Motor neuron (in vitro differentiated cells): Measurements from ENCODE around the gene UNCX. TPM values are rescaled to one million over a fixed set of nuclear protein-coding genes. Genes with fewer than 3 reads are reported as not detected.
"Not testable (repeated sequence)": the region's sequence is repeated elsewhere in the genome, so short reads cannot be mapped to it uniquely, and the experiment has no call there.

ENCODE experiments used
- ATAC-seq, 8 experiments: fragments of 200-7000 bp; cut with Tn5 transposase; replicated peaks in 6 of 8; 2 replicates each; pipeline ENCODE4 v1.8.0; 2021; ENCODE audit warnings: mild to moderate bottlenecking in 8 of 8, moderate library complexity in 8 of 8
- H3K27ac ChIP-seq, 2 donors: fragments of 250-450 bp; sonication (Bioruptor Pico); 2 replicates each; pipeline ENCODE4 v1.9.0; 2021; ENCODE audit warnings: antibody characterized with exemption in 2 of 2, mild to moderate bottlenecking in 2 of 2, moderate library complexity in 1 of 2
- H3K4me1 ChIP-seq, 2 donors: fragments of 250-450 bp; sonication (Bioruptor Pico); replicated peaks in 1 of 2; 2 replicates each; pipeline ENCODE4 v1.6.1; 2021; ENCODE audit warnings: antibody characterized with exemption in 2 of 2, mild to moderate bottlenecking in 2 of 2, moderate library complexity in 1 of 2
- H3K4me3 ChIP-seq, 5 donors: fragments of 250-450 bp; sonication (Bioruptor Pico); 2 replicates each; pipeline ENCODE4 v1.9.0; 2021; ENCODE audit warnings: antibody characterized with exemption in 5 of 5, mild to moderate bottlenecking in 5 of 5, moderate library complexity in 4 of 5
- WGBS, 10 experiments: fragments of 450-650 bp; shearing (Covaris generic); methylation state at CpG; one replicate each; pipeline ENCODE4 v1.0.0; 2022; 5-methylcytosine and 5-hydroxymethylcytosine counted together
- in situ Hi-C, 9 experiments: fragments of 400-800 bp; cut with MboI; loops; one replicate each; pipeline ENCODE4 v1.15.0; 2021; ENCODE audit warnings: low sequenced_read_pairs in 9 of 9, low pct_unique_long_range_greater_than_20kb in 2 of 9; ENCODE audit not compliant: unreplicated experiment in 9 of 9
- total RNA-seq, 8 experiments: library from RNA; unstranded; fragments of 300-600 nt; gene quantifications; 2 replicates each; pipeline versions ENCODE4 v1.2.3 to v1.2.4, GENCODE V29; 2022

Gene UNCX
- total RNA-seq, 8 experiments from 2014 or later: 0.13 to 0.38 (median 0.18) TPM; not detected in 4

DNA sequence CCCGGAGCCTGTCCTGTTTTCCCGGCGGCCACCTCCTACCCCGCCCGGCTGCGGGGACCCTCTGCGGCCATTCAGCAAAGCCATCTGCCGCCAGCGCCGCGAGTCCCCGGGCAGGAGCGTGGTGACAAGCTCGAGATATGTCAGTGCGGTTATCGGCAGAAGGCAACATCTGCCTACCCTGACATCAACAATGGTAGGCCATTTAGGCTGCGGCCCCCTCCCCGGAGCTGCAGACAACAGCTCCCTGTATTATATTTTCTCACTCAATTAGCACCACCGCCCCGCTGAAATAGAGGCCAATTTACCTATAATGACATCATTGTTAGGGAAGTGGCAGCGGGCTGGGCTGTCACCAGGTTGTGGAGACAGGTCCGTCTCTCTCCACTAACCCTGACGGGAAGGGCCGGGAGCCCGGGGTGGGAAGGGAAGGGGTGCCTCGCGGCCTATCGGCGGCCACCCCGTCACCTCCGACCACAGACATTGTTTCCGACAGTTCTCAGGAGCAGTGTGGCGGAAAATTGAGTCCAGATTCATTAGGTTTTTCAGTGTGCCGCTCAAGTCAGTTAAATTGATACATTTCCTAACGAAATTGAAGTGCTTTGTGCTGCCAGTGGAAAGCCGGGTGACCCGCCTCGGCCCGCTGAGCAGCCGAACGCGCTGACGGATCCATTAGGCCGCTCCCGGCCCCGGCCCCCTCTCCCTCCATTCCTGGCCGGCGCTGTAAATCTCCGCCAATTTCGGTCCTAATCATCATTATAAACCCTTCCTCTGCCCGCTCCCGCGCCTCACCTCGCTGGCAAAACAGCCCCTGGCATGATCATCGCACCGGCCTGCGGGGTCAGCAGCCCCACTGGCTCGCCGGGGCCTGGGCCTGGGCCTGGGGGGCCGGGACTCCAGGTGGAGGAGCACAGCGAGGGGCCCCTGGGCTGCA is 43.0 kb downstream of the UNCX start:
- 20 to 84% (median 65%) methylated on average over 1 to 24 of the region's 61 CpGs; no CpG with 5 or more reads in 3 of the 10 experiments for WGBS, 10 experiments
- peak in 5 of 8 experiments; percentile 45 to 87 (median 72) for ATAC-seq
- H3K4me1 ChIP-seq: no peaks in the 10 kb centered on the region
- in situ Hi-C loops: no loop called here
- H3K27ac ChIP-seq: no peak overlapping the region
- no peak overlapping the region for H3K4me3 ChIP-seq

DNA sequence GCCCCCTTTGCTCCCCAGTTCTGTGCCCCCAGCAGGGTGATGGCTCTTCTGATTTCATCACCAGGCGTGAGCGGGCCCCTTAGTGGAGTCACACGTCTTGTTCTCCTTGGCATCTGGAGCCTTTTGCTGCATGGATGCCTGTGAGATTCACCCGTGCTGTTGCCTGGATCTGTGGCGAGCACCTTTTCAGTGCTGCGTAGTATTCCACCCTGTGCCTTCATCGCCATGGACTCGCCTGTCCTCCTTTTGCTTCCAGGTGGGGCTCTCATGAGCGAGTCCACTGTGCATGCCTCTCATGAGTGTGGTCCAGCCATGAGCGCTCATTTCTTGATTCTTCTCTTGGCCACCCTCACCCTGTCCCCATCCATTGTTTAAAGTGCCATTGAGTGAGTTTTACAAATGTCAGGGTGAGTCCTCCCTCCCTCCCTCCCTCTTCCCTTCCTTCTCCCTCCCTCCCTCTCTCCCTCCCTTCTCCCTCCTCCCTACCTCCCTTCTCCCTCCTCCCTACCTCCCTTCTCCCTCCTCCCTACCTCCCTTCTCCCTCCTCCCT is 44.0 kb downstream of the UNCX start:
- Histone ChIP-seq H3K4me3 (no peak overlapping the region), H3K27ac (no peak overlapping the region), H3K4me1 (no peaks in the 10 kb centered on the region)
- ATAC-seq: no peak
- WGBS, 10 experiments: 71 to 81% (median 73%) methylated on average over 4 to 5 of the region's 10 CpGs; no CpG with 5 or more reads in 7 of the 10 experiments
- in situ Hi-C loops: no loop called here

DNA sequence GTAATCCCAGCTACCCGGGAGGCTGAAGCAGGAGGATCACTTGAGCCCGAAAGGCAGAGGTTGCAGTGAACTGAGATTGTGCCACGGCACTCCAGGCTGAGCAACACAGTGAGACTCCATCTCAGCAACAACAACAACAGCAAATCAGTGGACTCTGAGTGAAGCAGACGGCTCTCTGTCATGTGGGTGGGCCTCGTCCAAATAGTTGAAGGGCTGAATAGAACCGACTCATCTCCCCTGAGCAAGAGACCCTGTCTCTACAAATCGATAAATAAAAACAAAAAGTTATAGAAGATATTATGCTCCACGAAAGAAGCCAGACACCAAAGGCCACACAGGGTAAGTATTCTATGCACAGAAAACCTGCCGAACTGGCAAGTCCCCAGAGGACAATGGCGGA is 45.9 kb downstream of the UNCX start:
- Histone ChIP-seq H3K27ac (no peak overlapping the region), H3K4me1 (no peaks in the 10 kb centered on the region), H3K4me3 (no peak overlapping the region)
- 55 to 100% (median 85%) methylated on average over 1 to 9 of the region's 10 CpGs; no CpG with 5 or more reads in 4 of the 10 experiments for WGBS, 10 experiments
- ATAC-seq: no peak
- in situ Hi-C loops: no loop called here

DNA sequence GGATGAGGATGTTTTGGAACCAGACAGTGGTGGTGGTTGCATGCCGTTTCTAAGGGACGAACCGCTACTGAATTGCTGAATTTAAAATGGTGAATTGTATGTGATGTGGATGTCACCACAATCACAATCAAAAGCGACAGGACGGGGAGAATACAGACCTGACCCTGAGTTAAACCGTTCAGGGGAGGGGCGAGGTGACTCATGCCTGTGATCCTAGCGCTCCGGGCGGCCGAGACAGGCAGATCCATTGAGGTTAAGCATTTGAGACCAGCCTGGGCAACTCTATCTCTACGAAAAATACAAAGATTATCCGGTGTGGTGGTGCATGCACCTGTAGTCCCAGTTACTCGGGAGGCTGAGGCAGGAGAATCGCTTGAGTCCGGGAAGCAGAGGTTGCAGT is 46.4 kb downstream of the UNCX start:
- no peak for ATAC-seq
- 27 to 95% (median 81%) methylated on average over 3 to 7 of the region's 16 CpGs; no CpG with 5 or more reads in 6 of the 10 experiments for WGBS, 10 experiments
- no peaks in the 10 kb centered on the region for H3K4me1 ChIP-seq
- no peak overlapping the region for H3K27ac ChIP-seq
- H3K4me3 ChIP-seq: no peak overlapping the region
- in situ Hi-C loops: no loop called here

DNA sequence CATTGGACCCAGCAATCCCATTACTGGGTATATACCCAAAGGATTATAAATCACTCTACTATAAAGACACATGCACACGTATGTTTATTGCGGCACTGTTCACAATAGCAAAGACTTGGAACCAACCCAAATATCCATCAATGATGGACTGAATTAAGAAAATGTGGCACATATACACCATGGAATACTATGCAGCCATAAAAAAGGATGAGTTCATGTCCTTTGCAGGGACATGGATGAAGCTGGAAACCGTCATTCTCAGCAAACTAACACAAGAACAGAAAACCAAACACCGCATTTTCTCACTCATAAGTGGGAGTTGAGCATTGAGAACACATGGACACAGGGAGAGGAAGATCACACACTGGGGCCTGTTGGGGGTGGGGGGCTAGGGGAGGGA is 47.2 kb downstream of the UNCX start:
- H3K4me1 ChIP-seq, H3K4me3 ChIP-seq, in situ Hi-C loops, ATAC-seq, H3K27ac ChIP-seq: not testable (repeated sequence)
- 39% methylated on average over 3 of the region's 4 CpGs; no CpG with 5 or more reads in 9 of the 10 experiments for WGBS, 10 experiments

DNA sequence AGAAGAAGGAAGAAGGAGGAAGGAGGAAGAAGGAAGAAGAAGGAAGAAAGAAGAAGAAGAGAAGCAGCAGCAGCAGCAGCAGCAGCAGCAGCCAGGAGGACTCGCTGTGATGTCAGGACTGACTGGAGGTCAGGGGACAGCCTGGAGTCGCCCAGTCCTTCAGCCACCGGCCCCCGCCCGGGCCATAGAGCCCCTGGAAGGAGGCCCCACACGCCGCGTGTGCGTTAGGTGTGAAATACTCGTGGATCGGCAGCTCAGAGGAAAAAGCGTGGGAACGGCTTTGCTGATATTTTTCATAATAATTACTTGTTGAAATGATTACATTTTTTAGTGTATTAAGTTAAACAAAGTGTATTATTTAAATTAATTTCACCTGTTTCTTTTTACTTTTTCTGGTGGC is 48.4 kb downstream of the UNCX start:
- in situ Hi-C loops: no loop called here
- no peak for ATAC-seq
- WGBS, 10 experiments: 0 to 80% (median 47%) methylated on average over 1 to 11 of the region's 13 CpGs; no CpG with 5 or more reads in 3 of the 10 experiments

DNA sequence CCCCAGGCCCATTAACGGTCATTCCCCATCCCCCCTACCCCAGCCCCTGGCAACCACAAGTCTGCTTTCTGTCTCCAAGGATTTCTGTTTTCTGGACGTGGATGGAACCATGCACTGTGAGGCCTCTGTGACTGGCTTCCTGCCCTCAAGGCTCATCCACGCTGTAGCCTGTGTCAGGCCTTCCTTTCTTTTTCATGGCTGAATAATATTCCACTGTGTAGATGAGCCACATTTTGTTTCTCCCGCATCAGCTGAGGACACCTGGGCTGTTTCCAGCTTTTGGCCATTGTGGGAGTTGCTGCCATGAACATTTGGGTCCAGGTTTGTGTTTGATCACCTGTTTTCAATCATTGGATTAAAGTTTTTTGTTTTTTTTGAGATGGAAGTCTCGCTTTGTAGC is 50.0 kb downstream of the UNCX start:
- WGBS, 10 experiments: 44 to 100% (median 58%) methylated on average over 1 to 3 of the region's 5 CpGs; no CpG with 5 or more reads in 3 of the 10 experiments

More for the DNA sequence above, 48.4 kb downstream of the UNCX start:
- H3K4me1 ChIP-seq: no peaks in the 10 kb centered on the region
- H3K27ac ChIP-seq: no peak overlapping the region
- no peak overlapping the region for H3K4me3 ChIP-seq

DNA sequence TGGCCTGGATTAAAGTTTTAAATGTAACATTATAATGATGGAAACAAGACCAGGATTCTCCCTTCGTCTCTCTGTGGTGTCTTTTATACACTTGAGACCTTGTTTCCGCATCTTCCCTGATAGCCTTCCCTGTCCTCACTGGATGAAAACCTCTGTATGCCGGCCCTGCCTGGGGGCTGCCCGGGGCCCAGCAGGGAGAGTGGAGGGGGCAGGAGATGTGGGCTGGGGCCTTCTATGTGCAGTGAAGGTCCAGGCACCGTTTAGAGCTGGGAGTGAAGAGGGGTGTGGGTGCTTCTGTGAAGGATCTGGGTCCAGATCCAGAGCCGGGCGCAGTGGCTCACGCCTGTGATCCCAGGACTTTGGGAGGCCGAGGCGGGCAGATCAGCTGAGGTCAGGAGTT is 50.7 kb downstream of the UNCX start:
- 0% methylated on average over 1 of the region's 10 CpGs; no CpG with 5 or more reads in 9 of the 10 experiments for WGBS, 10 experiments
- H3K4me3 ChIP-seq: no peak overlapping the region
- no peaks in the 10 kb centered on the region for H3K4me1 ChIP-seq
- no peak for ATAC-seq
- no peak overlapping the region for H3K27ac ChIP-seq
- in situ Hi-C loops: no loop called here

More for the DNA sequence above, 50.0 kb downstream of the UNCX start:
- no peaks in the 10 kb centered on the region for H3K4me1 ChIP-seq
- in situ Hi-C loops: no loop called here
- no peak overlapping the region for H3K4me3 ChIP-seq
- ATAC-seq: no peak
- H3K27ac ChIP-seq: no peak overlapping the region

DNA sequence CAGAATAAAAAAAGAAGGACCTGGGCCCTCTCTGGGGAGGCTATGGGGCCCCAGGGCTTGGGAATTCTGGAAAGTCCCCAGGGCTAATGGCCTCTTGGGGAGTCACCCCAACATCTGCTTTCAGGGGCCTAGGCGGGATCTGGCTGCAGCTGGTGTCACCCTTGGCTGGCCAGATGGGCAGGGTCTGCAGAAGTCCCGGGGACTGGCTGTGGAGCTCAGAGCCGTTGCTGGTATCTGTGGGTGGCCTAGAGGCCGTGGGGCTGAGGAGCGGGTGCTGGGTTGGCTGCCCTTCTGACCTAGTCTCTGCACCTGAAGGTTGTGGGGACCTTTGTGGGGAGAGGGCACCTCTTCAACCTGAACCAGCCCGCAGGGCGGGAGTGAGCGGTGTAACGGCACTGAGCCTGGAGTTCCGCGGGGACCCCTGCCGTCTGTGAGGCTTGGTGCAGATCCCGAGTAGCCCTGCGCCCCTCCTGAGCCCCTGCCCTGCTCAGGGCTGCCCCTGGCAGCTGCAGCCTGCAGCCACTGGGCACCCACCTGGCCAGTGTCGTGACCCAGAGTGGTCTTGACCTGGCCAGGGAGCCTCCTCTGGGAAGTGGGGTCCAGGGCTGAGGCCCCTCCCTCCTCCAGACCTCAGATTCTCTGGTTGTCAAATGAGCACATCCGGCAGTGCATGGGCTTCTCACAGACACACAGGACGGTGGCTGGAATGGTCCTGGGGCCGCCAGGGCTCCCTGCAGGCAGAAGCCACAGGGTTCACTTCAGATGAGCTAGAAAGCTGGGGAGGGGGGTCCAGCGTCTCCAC is 51.5 kb downstream of the UNCX start:
- ATAC-seq: no peak
- Histone ChIP-seq H3K4me1 (peaks cover 0 to under 1% of the 10 kb centered on the region in 2 donors), H3K4me3 (no peak overlapping the region), H3K27ac (no peak overlapping the region)
- in situ Hi-C loops: no loop called here
- WGBS, 10 experiments: 56% methylated on average over 3 of the region's 19 CpGs; no CpG with 5 or more reads in 9 of the 10 experiments

DNA sequence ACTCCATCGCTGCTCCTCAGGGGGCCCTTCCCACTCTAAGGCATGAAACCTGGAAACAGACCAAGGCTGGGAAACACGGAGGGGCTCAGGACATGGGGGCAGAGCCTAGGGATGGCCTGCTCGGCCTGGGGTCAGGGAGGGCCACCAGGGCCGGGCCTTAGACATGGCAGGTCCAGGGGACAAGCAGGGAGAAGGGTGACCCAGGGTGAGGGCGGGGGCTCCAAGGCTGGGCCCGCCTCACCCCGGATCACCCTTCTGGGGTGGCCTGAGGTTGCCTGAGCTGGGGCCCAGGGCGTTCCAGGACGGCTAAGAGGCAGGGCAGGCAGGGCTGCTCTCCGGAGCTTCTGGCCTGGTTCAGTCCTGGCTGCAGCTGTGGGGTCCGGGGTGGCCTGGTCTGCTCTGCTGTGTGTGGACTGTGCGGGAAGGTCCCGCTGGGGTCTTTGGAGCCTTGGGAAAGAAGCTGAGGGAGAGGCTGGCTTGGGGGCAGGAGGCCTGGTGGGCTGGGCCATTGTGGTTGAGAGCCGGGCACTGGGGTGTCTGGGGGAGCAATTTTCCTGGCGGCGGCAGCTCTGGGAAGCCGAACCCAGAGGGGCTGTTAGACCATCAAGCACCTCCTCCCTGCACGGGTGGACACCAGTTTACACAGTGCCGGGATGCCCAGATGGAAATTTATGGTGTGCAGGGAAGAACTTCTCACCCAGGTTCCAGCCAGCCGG is 52.2 kb downstream of the UNCX start:
- Histone ChIP-seq H3K4me3 (no peak overlapping the region), H3K4me1 (peaks cover 0 to 5% of the 10 kb centered on the region in 2 donors), H3K27ac (no peak overlapping the region)
- 0 to 80% (median 47%) methylated on average over 1 to 4 of the region's 20 CpGs; no CpG with 5 or more reads in 6 of the 10 experiments for WGBS, 10 experiments
- in situ Hi-C loops: no loop called here
- peak in 2 of 8 experiments; percentile 9 to 18 for ATAC-seq

DNA sequence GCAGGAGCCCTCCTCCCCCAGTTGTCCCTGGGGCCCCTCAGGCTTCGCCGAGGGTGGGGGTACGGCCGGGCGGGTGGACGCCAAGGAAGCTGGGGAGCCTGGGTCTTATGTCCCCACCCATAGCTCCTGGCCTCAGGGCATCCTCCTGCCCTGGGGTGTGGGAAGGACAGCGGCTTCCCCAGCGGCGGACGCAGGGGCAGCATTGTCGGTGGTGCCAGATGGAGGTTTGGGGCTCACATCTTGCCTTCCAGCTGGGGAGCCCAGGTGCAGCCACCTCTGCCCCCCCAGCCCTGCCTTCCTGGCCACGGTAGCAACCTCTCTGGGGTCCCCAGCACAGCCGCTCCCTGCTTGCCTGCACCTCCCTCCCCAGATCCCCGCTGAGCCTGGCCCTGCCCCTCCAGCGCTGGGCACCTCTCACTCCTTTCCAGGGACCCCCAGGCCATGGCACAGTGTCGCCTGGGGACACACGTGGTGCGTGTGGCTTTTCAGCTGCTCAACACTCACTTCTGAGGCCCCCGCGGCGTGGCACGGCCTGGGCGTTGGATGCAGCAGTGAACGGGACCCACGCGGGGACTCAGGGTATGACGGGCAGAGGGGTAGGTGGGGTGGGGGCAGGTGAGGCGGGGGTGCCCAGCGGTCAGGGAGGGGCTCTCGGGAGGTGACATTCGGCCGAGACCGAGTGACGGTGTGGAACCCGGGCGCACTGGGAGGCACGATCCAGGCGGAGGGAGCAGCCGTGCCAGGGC is 53.1 kb downstream of the UNCX start:
- Histone ChIP-seq H3K27ac (no peak overlapping the region), H3K4me3 (no peak overlapping the region), H3K4me1 (peaks cover 0 to 9% of the 10 kb centered on the region in 2 donors)
- WGBS, 10 experiments: no CpG with 5 or more reads among the region's 39 CpGs
- ATAC-seq: no peak
- in situ Hi-C loops: no loop called here
